ENCODE results near the gene DIO3.

- no peak for TF ChIP-seq CTCF (IDR thresholded peaks at IDR 0.05; ENCODE audit: poor library complexity, severe bottlenecking)
- TF ChIP-seq EZH2 (IDR thresholded peaks at IDR 0.05; ENCODE audit: borderline replicate concordance, insufficient read depth, low read length, poor library complexity, severe bottlenecking) = no peak
- TF ChIP-seq TAF1 (IDR thresholded peaks at IDR 0.05; ENCODE audit: low read depth) = no peak
- no peak for TF ChIP-seq EP300 (conservative IDR thresholded peaks at IDR 0.05; ENCODE audit: poor library complexity, severe bottlenecking)
- no peak for TF ChIP-seq REST (IDR thresholded peaks at IDR 0.05; ENCODE audit: borderline replicate concordance)
- no peak for TF ChIP-seq POLR2AphosphoS5 (IDR thresholded peaks at IDR 0.05)
- TF ChIP-seq RAD21 (conservative IDR thresholded peaks at IDR 0.05) = no peak
Measured at GRCh38 chr14:101588990-101589389, 27.7 kb downstream of the DIO3 start.

Measured in neural cell (in vitro differentiated cells).